SK-N-MC (cell line): ENCODE results near the gene SPEF1.

Experiments
- EZH2 ChIP-seq: fragments of 200-600 bp; sonication (generic); IDR thresholded peaks from one replicate; pipeline ENCODE4 v1.6.1; 2017; ENCODE audit warnings: antibody characterized with exemption
- FOXP2 ChIP-seq: optimal IDR thresholded peaks from 2 replicates; pipeline ENCODE3; 2011; ENCODE audit warnings: mild to moderate bottlenecking, moderate library complexity; ENCODE audit not compliant: insufficient read depth; ENCODE audit errors: extremely low read length, control extremely low read depth
- POLR2AphosphoS5 ChIP-seq: IDR thresholded peaks from 2 replicates; pipeline ENCODE4 v1.6.1; 2012; ENCODE audit warnings: mild to moderate bottlenecking, low read depth, low read length, borderline replicate concordance

- TF ChIP-seq EZH2 (no peak), POLR2AphosphoS5 (no peak), FOXP2 (no peak)
These were observed 13.6 kb upstream of the SPEF1 start for GRCh38 chr20:3794701-3795420.
